ENCODE measurements around the gene CEP112.
"Not testable (repeated sequence)": the region's sequence is repeated elsewhere in the genome, so short reads cannot be mapped to it uniquely, and the experiment has no call there.

The CEP112 gene

GRCh38 chr17:65759532-65759931 lies 432.4 kb downstream of the CEP112 start:
- DNase-seq: no peak

GRCh38 chr17:65756760-65757159 lies 435.2 kb downstream of the CEP112 start:
- DNase-seq: no peak

GRCh38 chr17:65755799-65756198 lies 436.1 kb downstream of the CEP112 start:
- no peak for DNase-seq

- DNase-seq: no peak
Measured at GRCh38 chr17:65754630-65755029, 437.3 kb downstream of the CEP112 start.

- DNase-seq: no peak
Measured at GRCh38 chr17:65754081-65754480, 437.9 kb downstream of the CEP112 start.

- DNase-seq: no peak
Measured at GRCh38 chr17:65753348-65753747, 438.6 kb downstream of the CEP112 start.

GRCh38 chr17:65751263-65751662 lies 440.7 kb downstream of the CEP112 start:
- DNase-seq: no peak

- no peak for DNase-seq
Measured at GRCh38 chr17:65750631-65751115, 441.3 kb downstream of the CEP112 start.

GRCh38 chr17:65750166-65750565 lies 441.8 kb downstream of the CEP112 start:
- DNase-seq: no peak

- DNase-seq: no peak
Measured at GRCh38 chr17:65749479-65749878, 442.5 kb downstream of the CEP112 start.

- DNase-seq: no peak
Measured at GRCh38 chr17:65745241-65745640, 446.7 kb downstream of the CEP112 start.

- no peak for DNase-seq
Measured at GRCh38 chr17:65743308-65743655, 448.7 kb downstream of the CEP112 start.

GRCh38 chr17:65742403-65743307 lies 449.3 kb downstream of the CEP112 start:
- DNase-seq: no peak

- no peak for DNase-seq
Measured at GRCh38 chr17:65741710-65742109, 450.2 kb downstream of the CEP112 start.

GRCh38 chr17:65739034-65739433 lies 452.9 kb downstream of the CEP112 start:
- DNase-seq: no peak

- no peak for DNase-seq
Measured at GRCh38 chr17:65737451-65737850, 454.5 kb downstream of the CEP112 start.

GRCh38 chr17:65733314-65733713 lies 458.6 kb downstream of the CEP112 start:
- DNase-seq: no peak

- not testable (repeated sequence) for DNase-seq
Measured at GRCh38 chr17:65732667-65733066, 459.3 kb downstream of the CEP112 start.

GRCh38 chr17:65730711-65731169 lies 461.2 kb downstream of the CEP112 start:
- DNase-seq: no peak

- DNase-seq: no peak
Measured at GRCh38 chr17:65729207-65729606, 462.7 kb downstream of the CEP112 start.

GRCh38 chr17:65727832-65728231 lies 464.1 kb downstream of the CEP112 start:
- no peak for DNase-seq

GRCh38 chr17:65727246-65727645 lies 464.7 kb downstream of the CEP112 start:
- DNase-seq: no peak

- DNase-seq: no peak
Measured at GRCh38 chr17:65723431-65724151, 468.3 kb downstream of the CEP112 start.

- no peak for DNase-seq
Measured at GRCh38 chr17:65718601-65719000, 473.3 kb downstream of the CEP112 start.

Measured in NCI-H526 (cell line).